SU-DHL-6 (cell line): Measurements from ENCODE around the gene AGPS.
"Not testable (repeated sequence)": the region's sequence is repeated elsewhere in the genome, so short reads cannot be mapped to it uniquely, and the experiment has no call there.

Source experiments
- H2AFZ ChIP-seq: fragments of 200-600 bp; sonication (generic); 2 replicates; pipeline ENCODE4 v1.6.1; 2014; ENCODE audit warnings: low read depth, mild to moderate bottlenecking, moderate library complexity, mixed read lengths, antibody characterized with exemption, low read length; ENCODE audit not compliant: severe bottlenecking
- H3F3A ChIP-seq: fragments of 200-600 bp; shearing (Covaris generic); 2 replicates; pipeline ENCODE4 v1.6.0; 2016; ENCODE audit warnings: antibody characterized with exemption, mild to moderate bottlenecking; ENCODE audit not compliant: insufficient read depth
- H3K27ac ChIP-seq: fragments of 200-600 bp; sonication (generic); 2 replicates; pipeline ENCODE4 v1.5.1; 2016; ENCODE audit warnings: low read depth, mild to moderate bottlenecking, low read length, moderate library complexity, mixed read lengths
- H3K27me3 ChIP-seq: fragments of 200-600 bp; sonication (generic), shearing (Covaris generic); 2 replicates; pipeline ENCODE4 v1.6.0; 2014; ENCODE audit warnings: mild to moderate bottlenecking, low read length
- H3K36me3 ChIP-seq: fragments of 200-600 bp; sonication (generic); 2 replicates; pipeline ENCODE4 v1.6.1; 2014; ENCODE audit warnings: mild to moderate bottlenecking, low read length, mixed read lengths
- H3K4me2 ChIP-seq: fragments of 300-600, 200-600 bp; shearing (Covaris generic), sonication (generic); 2 replicates; pipeline ENCODE4 v1.6.0; 2014; ENCODE audit warnings: low read length, low read depth, mild to moderate bottlenecking; ENCODE audit not compliant: poor library complexity, severe bottlenecking
- H3K4me3 ChIP-seq: fragments of 200-600 bp; sonication (generic); 2 replicates; pipeline ENCODE4 v1.5.1; 2014; ENCODE audit warnings: antibody characterized with exemption, low read length, mild to moderate bottlenecking, mixed read lengths; ENCODE audit not compliant: insufficient read depth, poor library complexity, severe bottlenecking
- H3K79me2 ChIP-seq: fragments of 200-600 bp; sonication (generic); 2 replicates; pipeline ENCODE4 v1.6.1; 2014; ENCODE audit warnings: mild to moderate bottlenecking, low read length, moderate library complexity; ENCODE audit not compliant: insufficient read depth
- H3K9ac ChIP-seq: fragments of 200-600 bp; sonication (generic); 2 replicates; pipeline ENCODE4 v1.7.0; 2014; ENCODE audit warnings: mild to moderate bottlenecking, low read length
- H3K9me2 ChIP-seq: fragments of 200-600 bp; sonication (generic); replicated peaks from 2 replicates; pipeline ENCODE4 v1.6.1; 2014; ENCODE audit warnings: low read length; ENCODE audit not compliant: insufficient read depth
- H3K9me3 ChIP-seq: fragments of 200-600 bp; sonication (generic); 2 replicates; pipeline ENCODE4 v1.6.1; 2014; ENCODE audit warnings: low read length, mixed read lengths; ENCODE audit not compliant: insufficient read depth
- H4K20me1 ChIP-seq: fragments of 200-600 bp; sonication (generic); 2 replicates; pipeline ENCODE4 v1.6.1; 2014; ENCODE audit warnings: low read depth, mild to moderate bottlenecking, antibody characterized with exemption, low read length, moderate library complexity, mixed read lengths
- CTCF ChIP-seq: fragments of 200-600 bp; sonication (generic); IDR thresholded peaks from one replicate; pipeline ENCODE4 v1.5.1; 2017; ENCODE audit warnings: antibody characterized with exemption, mild to moderate bottlenecking, low read length, moderate library complexity; ENCODE audit not compliant: insufficient read depth, poor library complexity, severe bottlenecking
- EZH2phosphoT487 ChIP-seq: fragments of 200-600 bp; sonication (generic), shearing (Covaris generic); conservative IDR thresholded peaks from 2 replicates; pipeline ENCODE4 v1.6.1; 2018; ENCODE audit warnings: mild to moderate bottlenecking, antibody characterized with exemption, low read length, moderate library complexity, mixed read lengths

The AGPS gene

GRCh38 chr2:177362499-177362898 lies 30.1 kb upstream of the AGPS start:
- no peak for TF ChIP-seq EZH2phosphoT487
- TF ChIP-seq CTCF, result no peak
- Histone ChIP-seq H3K27ac (no peak overlapping the region), H3K79me2 (no peaks in the 10 kb centered on the region), H3K27me3 (no peaks in the 10 kb centered on the region), H4K20me1 (no peaks in the 10 kb centered on the region), H3K4me2 (no peak overlapping the region), H3K36me3 (no peaks in the 10 kb centered on the region), H3K9me2 (no peaks in the 10 kb centered on the region), H2AFZ (no peak overlapping the region), H3K4me3 (no peak overlapping the region), H3K9me3 (no peaks in the 10 kb centered on the region), H3F3A (no peaks in the 10 kb centered on the region), H3K9ac (no peak overlapping the region)

- Histone ChIP-seq H3K36me3 (no peaks in the 10 kb centered on the region), H4K20me1 (no peaks in the 10 kb centered on the region), H3F3A (no peaks in the 10 kb centered on the region), H3K9me2 (no peaks in the 10 kb centered on the region), H3K9me3 (no peaks in the 10 kb centered on the region), H3K9ac (no peak overlapping the region), H3K4me3 (no peak overlapping the region), H3K27ac (no peak overlapping the region), H3K27me3 (no peaks in the 10 kb centered on the region), H2AFZ (no peak overlapping the region), H3K4me2 (no peak overlapping the region), H3K79me2 (no peaks in the 10 kb centered on the region)
- TF ChIP-seq CTCF, result no peak
- no peak for TF ChIP-seq EZH2phosphoT487
Observed at GRCh38 chr2:177363332-177363731, 29.2 kb upstream of the AGPS start.

- H3K4me2 ChIP-seq, H3F3A ChIP-seq, H3K9ac ChIP-seq, H3K79me2 ChIP-seq, H3K4me3 ChIP-seq, H2AFZ ChIP-seq, H3K27ac ChIP-seq, H3K9me2 ChIP-seq, H3K9me3 ChIP-seq, H4K20me1 ChIP-seq, H3K36me3 ChIP-seq, H3K27me3 ChIP-seq: not testable (repeated sequence)
Observed at GRCh38 chr2:177365764-177366163, 26.8 kb upstream of the AGPS start.

- H3K79me2 ChIP-seq, H3K27me3 ChIP-seq, H3F3A ChIP-seq, H3K9ac ChIP-seq, H3K27ac ChIP-seq, H3K9me3 ChIP-seq, H2AFZ ChIP-seq, H3K9me2 ChIP-seq, H4K20me1 ChIP-seq, H3K36me3 ChIP-seq, H3K4me3 ChIP-seq, H3K4me2 ChIP-seq: not testable (repeated sequence)
Observed at GRCh38 chr2:177368023-177368422, 24.6 kb upstream of the AGPS start.
